ENCODE data around the gene ARMH3.

The ARMH3 gene

GRCh38 chr10:101938305-101939007, 117.5 kb downstream of the ARMH3 start:
- DNase-seq (ENCODE audit: low spot score): no peak

DNA sequence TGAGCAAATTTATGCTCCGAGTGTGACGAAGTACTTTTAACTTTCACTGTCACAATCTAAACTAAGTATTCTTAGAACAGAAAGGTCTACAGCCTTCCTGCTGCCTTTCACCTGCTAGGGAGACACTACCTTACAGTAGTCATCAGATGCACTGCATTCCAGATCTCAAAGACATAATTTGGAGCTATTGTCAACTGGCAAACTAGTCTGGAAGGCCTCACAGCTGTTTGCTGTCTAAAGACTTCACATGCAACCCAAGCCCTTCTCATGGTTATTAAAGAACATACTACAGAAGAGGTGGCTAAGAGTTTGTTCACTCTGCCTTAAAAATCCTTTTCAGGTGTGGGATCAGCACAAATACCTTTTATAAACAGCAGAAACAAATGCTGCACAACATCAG, 120.5 kb downstream of the ARMH3 start:
- no peak for DNase-seq (ENCODE audit: low spot score)

GRCh38 chr10:101934686-101935305, 121.2 kb downstream of the ARMH3 start:
- DNase-seq (ENCODE audit: low spot score): no peak

GRCh38 chr10:101933976-101934375, 122.0 kb downstream of the ARMH3 start:
- DNase-seq (ENCODE audit: low spot score): no peak

DNA sequence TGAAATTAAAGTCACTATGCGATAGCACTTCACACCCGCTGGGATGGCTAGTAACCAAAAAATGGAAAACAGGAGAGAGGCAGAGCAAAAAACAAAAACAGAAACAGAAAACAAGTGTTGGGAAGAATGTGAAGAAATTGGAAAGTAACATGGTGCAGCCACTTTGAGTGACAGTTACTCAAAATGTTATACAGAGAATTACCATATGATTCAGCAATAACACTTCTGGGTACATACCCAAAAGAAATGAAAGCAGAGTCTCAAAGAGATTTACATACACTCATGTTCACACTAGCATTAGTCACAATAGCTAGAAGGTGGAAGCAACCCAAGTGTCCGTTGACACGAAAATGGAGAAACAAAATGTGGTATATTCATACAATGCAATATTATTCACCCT, 123.8 kb downstream of the ARMH3 start:
- no peak for DNase-seq (ENCODE audit: low spot score)

GRCh38 chr10:101925027-101925426, 130.9 kb downstream of the ARMH3 start:
- DNase-seq (ENCODE audit: low spot score): no peak

- DNase-seq (ENCODE audit: low spot score): no peak
These were observed 132.7 kb downstream of the ARMH3 start for GRCh38 chr10:101923256-101923655.

- no peak for DNase-seq (ENCODE audit: low spot score)
These were observed 133.1 kb downstream of the ARMH3 start for GRCh38 chr10:101922846-101923245.

GRCh38 chr10:101920546-101920945, 135.4 kb downstream of the ARMH3 start:
- no peak for DNase-seq (ENCODE audit: low spot score)

DNA sequence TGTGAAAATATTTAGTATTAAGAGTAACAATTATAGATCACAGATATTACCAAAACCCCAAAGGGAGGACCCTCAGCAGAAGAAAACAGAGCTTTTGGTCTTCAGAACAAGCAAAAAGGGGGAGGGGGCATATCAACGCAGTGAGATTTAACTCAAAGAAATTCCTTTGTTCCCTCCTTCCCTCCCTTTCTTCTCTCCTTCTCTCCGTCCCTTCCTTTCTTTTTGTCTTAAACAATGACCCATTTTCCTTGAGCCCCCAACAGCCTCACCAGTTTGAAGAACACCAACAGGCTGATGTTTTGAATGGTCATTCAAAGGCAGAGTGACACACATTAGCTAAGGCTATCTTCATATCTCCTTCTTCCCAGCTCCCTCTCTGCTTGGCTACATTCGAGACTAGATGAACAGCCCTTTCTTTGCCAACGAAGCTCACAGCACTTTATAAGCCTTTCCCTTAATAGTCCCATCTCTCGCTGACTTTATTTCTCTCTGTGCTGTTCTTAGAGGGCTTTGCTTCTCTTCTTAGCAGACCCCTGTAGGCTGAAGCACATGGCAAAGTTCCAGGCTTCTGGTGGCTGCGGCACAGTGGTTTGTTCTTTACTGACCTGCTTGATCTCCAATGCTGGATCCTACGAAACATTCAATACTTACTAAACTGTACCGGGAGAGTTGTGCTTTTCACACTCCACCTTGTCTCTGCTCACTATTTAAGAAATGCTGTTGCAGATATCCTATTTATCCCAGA, 136.8 kb downstream of the ARMH3 start:
- no peak for DNase-seq (ENCODE audit: low spot score)

- DNase-seq (ENCODE audit: low spot score): no peak
These were observed 143.3 kb downstream of the ARMH3 start for GRCh38 chr10:101912561-101913179.

GRCh38 chr10:101906586-101907183, 149.3 kb downstream of the ARMH3 start:
- no peak for DNase-seq (ENCODE audit: low spot score)

GRCh38 chr10:101905251-101905650, 150.7 kb downstream of the ARMH3 start:
- no peak for DNase-seq (ENCODE audit: low spot score)

DNA sequence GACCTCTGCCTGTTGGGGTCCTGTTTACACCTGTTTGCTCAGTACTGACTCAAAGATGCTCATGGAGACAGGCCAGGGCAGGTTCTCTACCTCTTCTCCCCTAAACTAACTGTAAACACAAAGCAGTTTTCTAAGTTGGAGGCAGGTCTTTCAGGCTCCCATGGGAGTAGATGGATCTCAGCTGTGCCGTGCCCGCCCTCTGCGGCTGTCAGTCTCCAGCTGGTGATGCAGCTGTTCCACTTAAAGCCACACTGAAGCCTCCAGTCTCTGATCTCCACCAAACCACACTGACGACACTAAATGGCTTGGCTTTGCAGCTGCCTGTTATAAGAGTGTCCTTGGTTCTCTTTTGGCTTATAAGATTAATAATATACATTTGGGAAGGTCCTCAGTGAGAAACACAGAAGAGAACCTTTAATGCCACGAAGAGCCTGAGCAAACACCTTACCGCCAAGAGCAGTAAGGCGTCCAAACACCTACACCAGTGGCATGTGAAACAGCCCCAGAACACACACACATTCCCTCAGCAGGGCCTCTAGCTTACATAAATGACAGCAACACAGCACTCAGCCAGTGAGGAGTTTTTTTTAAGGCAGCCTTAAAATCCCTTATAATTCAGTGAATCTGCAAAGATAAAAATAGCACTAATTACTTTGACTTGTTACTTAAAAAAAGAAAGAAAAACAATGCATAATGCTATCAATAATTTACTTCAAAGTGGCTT, 152.0 kb downstream of the ARMH3 start:
- DNase-seq (ENCODE audit: low spot score): no peak

DNA sequence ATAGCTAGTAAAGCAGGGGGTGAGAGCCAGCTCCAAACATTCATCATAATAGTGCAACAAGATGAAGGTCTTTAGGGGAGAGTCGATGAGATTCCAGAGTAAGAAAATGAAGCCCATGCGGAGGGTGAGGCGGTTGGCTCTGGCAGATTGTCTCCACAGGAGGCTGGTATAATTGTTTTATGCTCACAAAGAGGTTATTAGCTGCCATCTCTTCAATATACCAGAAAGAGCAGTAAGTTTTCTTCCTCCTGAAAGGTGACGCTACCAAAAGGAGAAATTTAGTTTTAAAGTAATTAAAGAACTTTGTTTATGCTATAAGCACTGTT, 153.2 kb downstream of the ARMH3 start:
- DNase-seq (ENCODE audit: low spot score): no peak

GRCh38 chr10:101902032-101902819, 153.7 kb downstream of the ARMH3 start:
- no peak for DNase-seq (ENCODE audit: low spot score)

- no peak for DNase-seq (ENCODE audit: low spot score)
These were observed 154.6 kb downstream of the ARMH3 start for GRCh38 chr10:101901340-101901739.

DNA sequence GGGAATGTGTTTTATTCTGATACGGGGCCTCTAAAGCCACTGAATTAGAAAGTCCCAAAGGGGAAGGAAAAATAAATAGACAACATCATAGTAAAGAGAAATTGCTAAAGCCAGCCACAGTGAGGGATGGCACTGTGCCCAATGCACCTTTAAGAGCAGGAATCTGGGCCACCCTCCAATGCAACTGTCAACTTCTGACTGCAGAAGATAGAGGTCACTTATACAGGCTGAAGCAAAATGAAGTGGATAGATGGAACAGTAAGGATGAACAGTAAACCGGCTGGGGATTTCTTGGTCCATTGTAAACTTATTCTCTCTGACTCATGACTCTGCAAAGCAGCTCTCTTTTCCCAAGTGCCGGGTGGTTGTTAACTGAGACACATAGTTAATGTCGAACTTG, 158.3 kb downstream of the ARMH3 start:
- DNase-seq (ENCODE audit: low spot score): no peak

DNA sequence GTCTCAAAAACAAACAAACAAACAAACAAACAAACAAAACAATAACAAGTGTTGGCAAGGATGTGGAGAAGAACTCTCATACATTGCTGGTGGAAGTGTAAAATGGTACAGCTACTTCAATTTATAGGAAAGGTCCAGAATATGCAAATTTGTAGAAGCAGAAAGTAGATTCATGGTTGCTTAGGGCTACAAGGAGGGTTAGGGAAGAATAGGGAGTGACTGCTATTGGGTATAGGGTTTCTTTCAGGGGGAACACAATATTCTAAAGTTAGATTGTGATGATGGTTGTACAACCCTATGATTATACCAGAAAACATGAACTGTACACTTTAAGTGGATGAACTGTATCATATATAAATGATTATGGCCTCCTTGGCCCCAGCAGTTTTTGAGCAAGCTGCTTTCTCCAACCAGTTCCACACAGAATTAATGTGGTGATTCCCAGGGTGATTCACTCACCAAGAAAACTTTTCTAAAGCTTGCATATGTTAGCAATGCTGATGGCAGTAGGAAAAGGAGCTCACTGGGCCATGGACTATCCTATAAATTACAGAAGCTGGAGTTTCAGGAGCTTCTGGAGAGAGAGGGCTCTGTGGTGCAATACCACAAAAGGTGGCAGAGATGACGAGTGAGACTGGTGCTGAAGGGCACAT, 159.6 kb downstream of the ARMH3 start:
- DNase-seq (ENCODE audit: low spot score): no peak

- no peak for DNase-seq (ENCODE audit: low spot score)
These were observed 160.2 kb downstream of the ARMH3 start for GRCh38 chr10:101895781-101896180.

DNA sequence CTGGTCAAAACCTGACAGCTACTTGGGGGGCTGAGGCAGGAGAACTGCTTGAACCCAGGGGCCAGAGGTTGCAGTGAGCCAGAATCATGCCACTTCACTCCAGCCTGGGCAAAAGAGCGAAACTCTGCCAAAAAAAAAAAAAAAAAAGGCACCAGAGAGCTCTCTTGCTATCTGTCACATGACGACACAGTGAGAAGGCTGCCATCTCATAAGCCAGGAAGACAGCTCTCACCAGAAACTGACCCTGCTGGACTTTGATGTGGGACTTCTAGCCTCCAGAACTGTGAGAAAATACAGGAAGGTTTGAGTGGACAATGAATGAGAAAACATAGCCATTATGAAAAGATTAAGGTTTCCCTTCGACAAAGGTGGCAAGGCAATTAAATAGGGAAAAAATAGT, 161.2 kb downstream of the ARMH3 start:
- no peak for DNase-seq (ENCODE audit: low spot score)

Measured in CD4-positive, alpha-beta T cell treated with Interleukin-15 for 4 hours (primary cell).